Suppressor macrophage (primary cell): ENCODE data around the gene SRGAP2B.
A peak's percentile ranks its signal among the peaks of the same experiment; 100 is the strongest.
"Not testable (repeated sequence)": the region's sequence is repeated elsewhere in the genome, so short reads cannot be mapped to it uniquely, and the experiment has no call there.

ENCODE experiments used
- DNase-seq, 4 experiments: peaks; one replicate each; pipeline ENCODE4 v3.0.0-alpha.2; 2020 to 2022

The SRGAP2B gene

DNA sequence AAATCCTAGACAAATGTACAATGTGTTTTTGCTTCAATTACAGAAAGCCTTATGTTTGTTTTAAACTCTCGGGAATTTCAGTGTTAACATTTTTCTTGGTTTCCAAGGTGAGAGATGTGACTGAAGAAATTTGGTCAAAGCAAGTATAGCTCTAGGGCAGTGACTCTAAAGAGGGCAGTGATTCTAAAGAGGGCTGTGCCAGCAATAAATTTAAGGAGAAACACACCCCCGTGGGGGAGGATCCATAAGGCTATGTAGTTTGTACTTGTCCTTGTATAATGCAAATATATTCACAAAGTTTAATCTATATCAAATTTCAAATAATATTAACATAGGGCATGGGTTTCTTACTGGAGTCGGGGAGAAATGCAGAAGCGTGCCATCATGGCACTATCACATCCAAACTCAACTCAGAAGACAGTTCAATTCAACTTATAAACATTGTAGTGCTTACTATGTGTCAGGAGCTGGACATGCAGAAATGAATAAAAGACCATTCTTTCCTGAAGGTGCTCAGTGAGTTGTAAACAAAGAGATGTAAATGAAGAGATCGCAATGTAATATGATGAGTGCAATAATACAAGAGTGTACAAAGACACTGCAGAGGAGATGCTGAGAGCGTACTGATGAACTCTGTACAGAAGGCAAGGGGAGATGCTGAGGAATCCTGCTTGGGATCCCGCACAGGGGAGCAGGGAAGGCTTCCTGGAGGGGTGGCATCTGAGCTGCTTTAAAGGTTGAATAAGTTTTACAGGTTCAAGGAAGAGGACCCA, 12.5 kb downstream of the SRGAP2B start:
- not testable (repeated sequence) for DNase-seq

DNA sequence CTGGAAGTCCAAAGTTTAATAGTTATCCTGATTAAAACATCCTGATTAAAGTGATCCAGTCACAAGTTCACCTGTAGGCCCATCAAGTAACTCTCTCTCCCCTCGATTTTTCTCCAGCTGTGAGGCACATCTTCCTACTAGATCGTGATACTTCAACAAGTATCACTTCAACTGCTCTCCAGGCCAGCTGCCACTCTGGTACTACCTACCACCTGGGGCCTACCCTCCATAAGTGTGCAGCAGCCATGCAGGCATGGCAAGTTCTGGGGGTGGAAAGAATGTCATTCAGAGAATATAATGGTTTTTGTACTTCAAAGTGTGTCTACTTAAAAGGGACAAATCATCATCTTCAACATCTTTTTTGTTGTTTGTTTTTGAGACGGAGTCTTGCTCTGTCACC, 14.9 kb downstream of the SRGAP2B start:
- DNase-seq = not testable (repeated sequence)

GRCh38 chr1:145079737-145080136, 15.4 kb downstream of the SRGAP2B start:
- peak; percentile 24 to 56 (median 39) for DNase-seq

DNA sequence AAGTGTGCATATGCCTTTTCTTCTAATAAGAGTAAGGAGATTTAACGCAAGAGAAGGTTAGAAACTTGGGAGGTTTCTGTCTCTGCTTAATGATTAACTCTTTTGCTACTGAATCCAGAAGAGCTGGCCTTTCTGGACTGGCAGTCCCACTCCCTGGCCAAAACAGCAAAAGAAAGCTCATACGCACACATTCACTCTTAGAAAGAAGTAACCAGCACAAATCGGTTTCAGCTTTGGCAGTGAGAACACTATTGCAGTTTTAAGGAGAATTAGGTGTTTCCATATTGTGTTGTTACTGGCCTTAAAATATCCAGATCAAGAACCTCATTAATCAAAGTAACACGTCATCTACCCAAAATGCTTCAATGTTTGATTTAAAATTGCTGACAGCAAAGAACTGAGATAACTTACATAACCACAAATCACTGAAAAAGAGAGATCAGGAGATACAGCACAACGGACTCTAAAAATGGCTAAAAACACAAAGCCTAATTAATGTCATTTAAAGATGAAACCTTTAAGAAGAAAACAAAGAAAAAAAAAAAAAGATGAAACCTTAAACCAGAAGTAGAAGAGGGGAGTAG, 16.2 kb downstream of the SRGAP2B start:
- DNase-seq = not testable (repeated sequence)

- DNase-seq = not testable (repeated sequence)
Measured at GRCh38 chr1:145077872-145078786, 17.0 kb downstream of the SRGAP2B start.

DNA sequence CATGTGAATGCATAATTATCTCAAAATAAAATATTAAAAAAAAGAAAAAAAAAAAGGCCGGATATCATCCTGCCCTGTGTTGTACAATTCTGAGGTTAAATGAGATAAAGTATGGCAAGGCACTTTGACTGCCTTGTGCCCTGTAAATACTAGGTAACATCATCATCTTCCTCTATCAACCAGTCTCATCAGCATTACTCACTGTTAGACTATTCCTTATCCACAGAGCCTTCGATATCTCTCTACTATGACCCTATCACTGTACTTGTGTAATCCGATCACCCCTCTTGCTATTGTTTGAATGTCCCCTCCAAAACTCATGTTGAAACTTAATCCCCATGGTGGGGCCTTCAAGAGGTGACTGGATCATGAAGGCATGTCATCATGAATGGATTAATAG, 18.3 kb downstream of the SRGAP2B start:
- not testable (repeated sequence) for DNase-seq

DNA sequence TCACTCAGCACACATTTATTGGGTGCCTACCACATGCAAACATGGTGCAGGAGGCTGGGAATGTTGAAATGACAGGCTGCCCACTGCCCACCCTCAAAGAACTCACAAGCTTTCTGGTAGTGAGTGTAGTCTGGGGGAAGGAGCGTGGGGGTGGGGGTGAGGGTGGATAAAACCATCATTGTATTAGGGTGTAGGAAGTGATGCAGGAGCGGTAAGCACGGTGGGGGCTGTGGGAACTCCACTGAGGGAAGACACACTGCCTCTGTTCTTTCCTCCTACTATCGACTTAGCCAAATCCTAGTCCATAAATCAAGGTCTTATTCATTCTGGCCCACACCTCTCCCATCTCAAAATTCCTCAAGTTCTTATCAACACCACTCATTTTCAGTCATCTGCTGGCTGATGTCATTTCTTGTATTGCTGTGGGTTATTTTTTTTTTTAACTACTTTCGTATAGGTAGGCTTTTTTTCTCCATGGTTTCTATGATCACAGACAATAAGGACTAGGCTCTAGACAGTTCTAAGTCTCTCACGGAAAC, 21.0 kb downstream of the SRGAP2B start:
- DNase-seq = not testable (repeated sequence)

- DNase-seq = not testable (repeated sequence)
Measured at GRCh38 chr1:145071569-145071968, 23.6 kb downstream of the SRGAP2B start.

DNA sequence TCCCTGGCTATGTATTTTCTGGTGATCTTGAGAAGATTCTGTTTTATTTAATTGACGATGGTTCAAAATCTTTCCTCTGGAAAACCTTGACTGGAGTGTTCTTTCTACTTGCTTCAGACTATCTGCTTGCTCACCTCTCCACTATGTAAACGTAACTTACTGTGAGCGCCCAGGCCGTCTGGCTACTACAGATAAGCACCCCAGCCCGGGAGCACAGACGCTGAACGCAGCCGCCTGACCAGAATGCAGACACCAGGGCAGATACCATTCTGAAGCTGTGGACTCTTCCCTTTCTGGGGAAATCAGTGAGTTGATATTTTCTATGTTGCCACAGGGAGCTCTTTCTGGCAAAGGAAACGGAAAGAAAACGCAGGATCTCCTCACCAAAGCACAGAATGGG, 28.6 kb downstream of the SRGAP2B start:
- DNase-seq = not testable (repeated sequence)

GRCh38 chr1:145065194-145065826, 29.8 kb downstream of the SRGAP2B start:
- DNase-seq = not testable (repeated sequence)

GRCh38 chr1:145063941-145064648, 31.0 kb downstream of the SRGAP2B start:
- DNase-seq = not testable (repeated sequence)

DNA sequence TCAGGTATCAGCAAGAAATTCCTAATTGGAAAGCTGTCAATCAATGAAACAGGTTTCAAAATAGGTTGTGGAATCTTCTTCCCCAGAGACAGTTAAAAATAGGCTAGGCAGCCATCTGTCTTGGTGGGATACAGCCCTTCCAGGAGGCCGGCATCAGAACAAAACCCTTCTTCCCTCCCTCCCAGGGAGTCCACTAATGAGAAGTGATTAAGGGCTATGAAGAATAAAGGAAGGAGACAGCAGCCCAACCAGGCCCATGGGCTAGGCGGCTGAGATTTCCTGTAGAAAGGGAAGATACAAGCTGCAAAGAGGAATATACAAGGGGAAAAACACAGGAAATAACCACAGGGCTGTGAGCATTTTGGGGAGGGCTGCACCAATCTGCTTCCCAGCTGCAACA, 31.8 kb downstream of the SRGAP2B start:
- not testable (repeated sequence) for DNase-seq

- DNase-seq = not testable (repeated sequence)
Measured at GRCh38 chr1:145058184-145058583, 36.9 kb downstream of the SRGAP2B start.

DNA sequence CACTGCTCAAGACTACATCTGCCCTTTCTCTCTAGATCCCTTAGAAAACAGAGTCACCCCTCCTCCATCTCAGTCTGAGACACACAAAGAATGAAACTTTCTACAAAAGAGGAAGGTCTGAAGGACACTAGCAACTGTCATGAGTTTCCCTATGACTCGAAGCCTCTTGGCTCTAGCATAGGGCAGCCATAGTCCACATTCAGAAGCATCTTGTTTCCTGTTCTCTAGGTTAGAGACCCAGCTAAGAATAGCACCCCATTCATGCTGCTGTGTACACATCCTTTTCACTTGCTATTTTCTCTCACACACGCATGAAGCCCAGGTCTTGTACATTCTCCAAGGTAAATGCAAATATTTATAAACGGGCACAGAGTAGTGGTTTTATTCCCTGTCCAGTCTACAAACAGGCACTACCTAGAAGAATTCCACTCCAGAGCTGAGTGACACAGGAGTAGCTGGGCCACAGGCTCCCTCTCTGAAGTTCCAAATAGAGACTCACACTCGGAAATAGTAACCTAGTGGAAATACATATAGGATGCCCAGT, 39.8 kb downstream of the SRGAP2B start:
- not testable (repeated sequence) for DNase-seq

DNA sequence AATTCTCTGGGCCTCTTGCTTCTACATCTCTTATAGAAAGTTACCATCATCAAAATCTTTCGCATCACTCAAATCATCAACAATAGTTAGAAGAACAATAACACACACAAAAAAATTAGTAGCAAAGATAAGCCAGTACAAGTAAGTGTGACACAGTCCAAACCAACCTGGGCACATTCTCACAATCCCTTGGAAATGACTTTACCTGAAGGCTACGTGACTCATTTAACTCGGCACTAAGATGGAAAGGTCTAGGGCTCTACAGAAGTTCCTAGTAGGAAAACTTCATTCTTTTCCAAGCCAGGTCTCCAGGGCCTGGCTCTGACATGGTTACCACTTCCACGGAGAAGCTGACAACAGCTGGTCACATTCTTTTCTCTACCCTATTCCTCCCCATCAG, 41.7 kb downstream of the SRGAP2B start:
- not testable (repeated sequence) for DNase-seq

DNA sequence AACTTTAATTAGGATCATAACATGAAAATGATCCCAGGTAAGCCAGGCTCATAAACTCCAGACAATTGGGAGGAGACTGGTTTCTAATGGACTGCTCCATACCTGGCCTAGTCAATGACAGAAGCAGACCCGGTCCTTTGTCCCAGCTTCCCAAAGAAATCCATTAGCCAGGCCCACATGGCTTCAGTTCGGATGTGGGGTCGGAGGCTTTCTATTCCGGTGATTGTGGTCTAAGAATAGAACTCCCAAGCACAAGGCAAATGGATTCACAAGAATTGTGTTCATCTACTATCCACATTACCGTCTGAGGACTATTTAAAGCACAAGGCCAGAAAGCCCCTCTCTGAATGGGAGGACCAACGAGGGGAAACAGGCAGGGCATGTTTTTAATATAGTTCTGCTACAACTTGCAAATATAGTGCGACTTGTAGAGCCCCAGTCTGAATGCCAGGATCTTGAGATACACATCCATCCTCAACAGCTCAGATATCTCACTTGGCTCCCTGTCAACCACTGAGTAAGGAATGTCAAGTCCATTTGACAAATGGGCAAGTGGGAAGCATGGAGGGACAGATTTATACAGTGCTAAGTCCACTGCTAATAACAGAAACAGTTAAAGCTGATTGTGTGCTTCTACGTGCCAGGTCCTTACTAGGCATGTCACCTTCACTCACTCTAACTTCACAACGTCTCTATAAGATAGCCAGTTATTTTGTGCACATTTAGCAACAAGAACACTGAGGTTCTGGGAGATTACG, 42.9 kb downstream of the SRGAP2B start:
- DNase-seq = not testable (repeated sequence)

- DNase-seq = not testable (repeated sequence)
Measured at GRCh38 chr1:145048181-145048856, 46.8 kb downstream of the SRGAP2B start.

- not testable (repeated sequence) for DNase-seq
Measured at GRCh38 chr1:145047553-145047952, 47.6 kb downstream of the SRGAP2B start.

- DNase-seq = not testable (repeated sequence)
Measured at GRCh38 chr1:145045571-145046273, 49.4 kb downstream of the SRGAP2B start.
